ENCODE results near the gene TRDMT1.

DNA sequence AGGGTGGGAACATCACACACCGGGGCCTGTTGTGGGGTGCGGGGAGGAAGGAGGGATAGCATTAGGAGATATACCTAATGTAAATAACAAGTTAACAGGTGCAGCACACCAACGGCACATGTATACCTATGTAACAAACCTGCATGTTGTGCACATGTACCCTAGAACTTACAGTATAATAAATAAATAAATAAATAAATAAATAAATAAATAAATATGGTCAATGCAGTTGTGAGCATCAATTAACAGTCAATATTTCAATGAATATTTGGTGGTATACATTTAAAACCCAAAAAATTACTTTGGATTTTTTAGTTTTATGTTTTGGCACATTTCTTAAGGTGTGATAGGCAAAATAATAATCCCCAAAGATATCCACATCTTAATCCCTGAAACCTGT is 15.6 kb downstream of the TRDMT1 start:
- no peak for TF ChIP-seq EZH2 (IDR thresholded peaks at IDR 0.05)
- TF ChIP-seq, protein P1, sequence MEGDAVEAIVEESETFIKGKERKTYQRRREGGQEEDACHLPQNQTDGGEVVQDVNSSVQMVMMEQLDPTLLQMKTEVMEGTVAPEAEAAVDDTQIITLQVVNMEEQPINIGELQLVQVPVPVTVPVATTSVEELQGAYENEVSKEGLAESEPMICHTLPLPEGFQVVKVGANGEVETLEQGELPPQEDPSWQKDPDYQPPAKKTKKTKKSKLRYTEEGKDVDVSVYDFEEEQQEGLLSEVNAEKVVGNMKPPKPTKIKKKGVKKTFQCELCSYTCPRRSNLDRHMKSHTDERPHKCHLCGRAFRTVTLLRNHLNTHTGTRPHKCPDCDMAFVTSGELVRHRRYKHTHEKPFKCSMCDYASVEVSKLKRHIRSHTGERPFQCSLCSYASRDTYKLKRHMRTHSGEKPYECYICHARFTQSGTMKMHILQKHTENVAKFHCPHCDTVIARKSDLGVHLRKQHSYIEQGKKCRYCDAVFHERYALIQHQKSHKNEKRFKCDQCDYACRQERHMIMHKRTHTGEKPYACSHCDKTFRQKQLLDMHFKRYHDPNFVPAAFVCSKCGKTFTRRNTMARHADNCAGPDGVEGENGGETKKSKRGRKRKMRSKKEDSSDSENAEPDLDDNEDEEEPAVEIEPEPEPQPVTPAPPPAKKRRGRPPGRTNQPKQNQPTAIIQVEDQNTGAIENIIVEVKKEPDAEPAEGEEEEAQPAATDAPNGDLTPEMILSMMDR (IDR thresholded peaks at IDR 0.05): no peak

Measured in neural progenitor cell (in vitro differentiated cells).